ENCODE measurements around the gene KLHL8. TPM values are rescaled to one million over a fixed set of nuclear protein-coding genes. Genes with fewer than 3 reads are reported as not detected.

Gene KLHL8
- total RNA-seq, 2 experiments from 2014 or later, result 10.7 to 12.1 TPM

GRCh38 chr4:87193958-87194675 lies 26.3 kb downstream of the KLHL8 start:
- Mint-ChIP-seq H3K27me3 (ENCODE audit: low read depth) (no peaks in the 10 kb centered on the region), H3K27ac (no peak overlapping the region), H3K4me1 (ENCODE audit: low read depth) (peaks cover 21% of the 10 kb centered on the region), H3K4me3 (no peak overlapping the region), H3K9me3 (no peaks in the 10 kb centered on the region), H3K36me3 (ENCODE audit: low read depth) (peaks cover 5% of the 10 kb centered on the region)
- intact Hi-C loops (cut with micrococcal nuclease), result no loop called here
- CTCF ChIA-PET, result interaction anchor here (1.0 to 1.1 kb wide), 2 partner anchors 25 to 48 kb away, joined by 3 to 4 read pairs; no protein-coding TSS in a partner anchor
- no peak for DNase-seq

GRCh38 chr4:87192145-87192919 lies 28.1 kb downstream of the KLHL8 start:
- Mint-ChIP-seq H3K27me3 (ENCODE audit: low read depth) (no peaks in the 10 kb centered on the region), H3K4me1 (ENCODE audit: low read depth) (peaks cover 11% of the 10 kb centered on the region), H3K9me3 (no peaks in the 10 kb centered on the region), H3K4me3 (no peak overlapping the region), H3K36me3 (ENCODE audit: low read depth) (peaks cover 5% of the 10 kb centered on the region), H3K27ac (no peak overlapping the region)
- intact Hi-C loops (cut with micrococcal nuclease), result no loop called here
- CTCF ChIA-PET, result interaction anchor here (1.1 kb wide), 1 partner anchor 42 kb away, joined by 3 read pairs; no protein-coding TSS in a partner anchor
- no peak for DNase-seq

DNA sequence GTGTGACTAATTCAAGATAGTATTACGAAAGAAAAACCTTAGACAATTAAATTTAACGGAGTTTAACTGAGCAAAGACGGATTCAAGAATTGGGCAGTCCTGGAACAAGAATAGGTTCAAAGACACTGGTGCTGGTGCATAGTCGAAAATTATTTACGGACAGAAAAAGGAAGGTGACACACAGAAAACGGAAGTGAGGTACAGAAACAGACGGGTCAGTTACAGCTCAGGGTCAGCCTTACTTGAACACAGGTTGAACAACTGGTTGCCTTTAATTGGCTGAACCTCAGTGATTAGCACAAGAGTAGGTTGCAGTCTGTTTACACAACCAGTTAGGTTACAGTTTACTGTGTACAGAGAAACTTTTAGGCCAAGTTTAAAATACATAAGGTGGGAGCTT lies 31.5 kb downstream of the KLHL8 start:
- CTCF ChIA-PET, result interaction anchor here (0.6 kb wide), 1 partner anchor 31 kb away, joined by 3 read pairs; no protein-coding TSS in a partner anchor
- H3K4me3 Mint-ChIP-seq, result no peak overlapping the region
- DNase-seq, result no peak
- H3K9me3 Mint-ChIP-seq, result no peaks in the 10 kb centered on the region
- intact Hi-C loops (cut with micrococcal nuclease), result no loop called here
- H3K27me3 Mint-ChIP-seq (ENCODE audit: low read depth), result no peaks in the 10 kb centered on the region
- H3K27ac Mint-ChIP-seq, result no peak overlapping the region
- no peaks in the 10 kb centered on the region for H3K4me1 Mint-ChIP-seq (ENCODE audit: low read depth)
- H3K36me3 Mint-ChIP-seq (ENCODE audit: low read depth), result peaks cover 3% of the 10 kb centered on the region

GRCh38 chr4:87188048-87188447 lies 32.4 kb downstream of the KLHL8 start:
- Mint-ChIP-seq H3K9me3 (no peaks in the 10 kb centered on the region), H3K4me3 (no peak overlapping the region), H3K36me3 (ENCODE audit: low read depth) (peaks cover 4% of the 10 kb centered on the region), H3K27me3 (ENCODE audit: low read depth) (no peaks in the 10 kb centered on the region), H3K27ac (no peak overlapping the region), H3K4me1 (ENCODE audit: low read depth) (no peaks in the 10 kb centered on the region)
- no peak for DNase-seq
- intact Hi-C loops (cut with micrococcal nuclease), result no loop called here
- CTCF ChIA-PET, result no interaction called here

- no peak overlapping the region for H3K27ac Mint-ChIP-seq
- peaks cover 5% of the 10 kb centered on the region for H3K36me3 Mint-ChIP-seq (ENCODE audit: low read depth)
- H3K27me3 Mint-ChIP-seq (ENCODE audit: low read depth), result no peaks in the 10 kb centered on the region
- CTCF ChIA-PET, result no interaction called here
- DNase-seq, result no peak
- H3K4me1 Mint-ChIP-seq (ENCODE audit: low read depth), result no peaks in the 10 kb centered on the region
- H3K4me3 Mint-ChIP-seq, result no peak overlapping the region
- intact Hi-C loops (cut with micrococcal nuclease), result no loop called here
- H3K9me3 Mint-ChIP-seq, result no peaks in the 10 kb centered on the region
Measured at GRCh38 chr4:87185146-87185870, 35.1 kb downstream of the KLHL8 start.

- H3K27me3 Mint-ChIP-seq (ENCODE audit: low read depth), result no peaks in the 10 kb centered on the region
- intact Hi-C loops (cut with micrococcal nuclease), result no loop called here
- H3K9me3 Mint-ChIP-seq, result no peaks in the 10 kb centered on the region
- no peak overlapping the region for H3K27ac Mint-ChIP-seq
- no peak overlapping the region for H3K4me3 Mint-ChIP-seq
- no peaks in the 10 kb centered on the region for H3K4me1 Mint-ChIP-seq (ENCODE audit: low read depth)
- H3K36me3 Mint-ChIP-seq (ENCODE audit: low read depth), result peaks cover 9% of the 10 kb centered on the region
- DNase-seq, result no peak
- CTCF ChIA-PET, result interaction anchor here (0.7 kb wide), 1 partner anchor 36 kb away, joined by 3 read pairs; no protein-coding TSS in a partner anchor
Measured at GRCh38 chr4:87180767-87181166, 39.7 kb downstream of the KLHL8 start.

DNA sequence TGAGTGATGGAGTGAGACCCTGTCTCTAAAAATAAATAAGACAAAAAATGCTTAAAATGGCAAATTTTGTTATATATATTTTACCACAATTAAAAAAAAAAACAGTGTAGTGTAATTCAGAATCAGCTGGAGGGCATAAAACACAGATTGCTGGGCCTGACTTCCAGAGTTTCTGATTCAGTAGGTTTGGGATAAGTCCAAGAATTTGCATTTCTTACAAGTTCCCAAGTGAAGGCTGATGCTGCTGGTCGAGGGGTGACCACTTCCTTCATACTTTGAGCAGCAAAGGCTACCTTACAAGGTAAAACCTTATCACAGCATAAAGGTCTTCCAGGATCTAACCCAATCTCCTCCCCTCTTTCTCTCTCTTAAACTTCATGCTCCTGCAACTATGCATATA lies 40.7 kb downstream of the KLHL8 start:
- H3K36me3 Mint-ChIP-seq (ENCODE audit: low read depth), result peaks cover 9% of the 10 kb centered on the region
- no peak for DNase-seq
- peak overlapping the region; percentile 51 for H3K27ac Mint-ChIP-seq
- no peaks in the 10 kb centered on the region for H3K4me1 Mint-ChIP-seq (ENCODE audit: low read depth)
- H3K9me3 Mint-ChIP-seq, result no peaks in the 10 kb centered on the region
- CTCF ChIA-PET, result no interaction called here
- no peaks in the 10 kb centered on the region for H3K27me3 Mint-ChIP-seq (ENCODE audit: low read depth)
- intact Hi-C loops (cut with micrococcal nuclease), result no loop called here
- H3K4me3 Mint-ChIP-seq, result no peak overlapping the region

GRCh38 chr4:87174672-87175071 lies 45.7 kb downstream of the KLHL8 start:
- Mint-ChIP-seq H3K4me3 (no peak overlapping the region), H3K9me3 (no peaks in the 10 kb centered on the region), H3K4me1 (ENCODE audit: low read depth) (no peaks in the 10 kb centered on the region), H3K36me3 (ENCODE audit: low read depth) (peaks cover 7% of the 10 kb centered on the region), H3K27me3 (ENCODE audit: low read depth) (no peaks in the 10 kb centered on the region), H3K27ac (no peak overlapping the region)
- CTCF ChIA-PET, result no interaction called here
- DNase-seq, result no peak
- intact Hi-C loops (cut with micrococcal nuclease), result no loop called here

DNA sequence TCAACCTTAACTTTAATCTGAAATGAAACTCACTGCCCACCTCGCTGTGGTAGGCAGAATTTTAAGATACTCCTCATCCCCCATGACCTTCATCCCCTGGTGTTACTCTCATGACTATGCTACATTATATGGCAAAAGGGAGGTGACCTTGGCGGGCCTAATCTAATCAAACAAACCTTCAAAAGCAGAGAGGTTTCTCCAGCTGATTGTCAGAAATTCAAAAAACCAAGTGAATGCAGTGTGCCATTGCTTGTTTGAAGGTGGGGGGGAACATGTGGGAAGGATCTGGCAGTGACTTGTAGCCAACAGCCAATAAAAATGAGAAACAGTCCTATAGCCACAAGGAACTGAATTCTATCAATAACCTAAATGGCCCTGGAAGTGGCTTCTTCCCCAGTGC lies 48.5 kb downstream of the KLHL8 start:
- no peaks in the 10 kb centered on the region for H3K27me3 Mint-ChIP-seq (ENCODE audit: low read depth)
- no peak for DNase-seq
- H3K27ac Mint-ChIP-seq, result no peak overlapping the region
- H3K4me1 Mint-ChIP-seq (ENCODE audit: low read depth), result peaks cover under 1% of the 10 kb centered on the region
- peaks cover 3% of the 10 kb centered on the region for H3K36me3 Mint-ChIP-seq (ENCODE audit: low read depth)
- intact Hi-C loops (cut with micrococcal nuclease), result no loop called here
- CTCF ChIA-PET, result no interaction called here
- H3K9me3 Mint-ChIP-seq, result no peaks in the 10 kb centered on the region
- H3K4me3 Mint-ChIP-seq, result no peak overlapping the region

DNA sequence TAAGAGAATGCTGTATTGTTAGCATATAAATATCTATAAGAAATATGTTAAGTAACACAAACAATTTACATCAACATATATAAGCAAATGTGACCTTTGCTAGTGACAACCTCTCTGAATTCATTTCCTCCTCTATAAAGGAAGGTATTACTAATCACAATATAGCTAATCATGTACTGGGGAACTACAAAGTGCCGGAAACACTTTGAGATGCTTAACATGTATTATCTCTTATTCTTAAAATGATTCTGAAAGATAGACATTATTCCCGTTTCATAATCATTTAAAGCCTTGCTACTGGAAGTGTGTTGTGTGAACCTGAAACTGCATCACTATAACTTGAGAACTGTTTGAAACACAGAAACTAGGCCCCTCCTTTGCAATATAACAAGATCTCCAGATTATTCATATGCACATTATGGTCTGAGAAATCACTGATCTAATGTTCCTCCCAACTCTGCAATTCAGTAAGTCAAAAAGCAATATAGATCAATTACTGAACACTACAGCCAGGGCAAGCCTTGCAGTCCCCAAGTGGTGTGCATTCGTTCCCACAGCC lies 54.0 kb downstream of the KLHL8 start:
- H3K27ac Mint-ChIP-seq, result peak overlapping the region; percentile 26
- DNase-seq, result no peak
- no peaks in the 10 kb centered on the region for H3K27me3 Mint-ChIP-seq (ENCODE audit: low read depth)
- H3K9me3 Mint-ChIP-seq, result no peaks in the 10 kb centered on the region
- H3K36me3 Mint-ChIP-seq (ENCODE audit: low read depth), result peaks cover 3% of the 10 kb centered on the region
- H3K4me3 Mint-ChIP-seq, result no peak overlapping the region
- CTCF ChIA-PET, result no interaction called here
- peaks cover 8% of the 10 kb centered on the region for H3K4me1 Mint-ChIP-seq (ENCODE audit: low read depth)
- intact Hi-C loops (cut with micrococcal nuclease), result no loop called here

DNA sequence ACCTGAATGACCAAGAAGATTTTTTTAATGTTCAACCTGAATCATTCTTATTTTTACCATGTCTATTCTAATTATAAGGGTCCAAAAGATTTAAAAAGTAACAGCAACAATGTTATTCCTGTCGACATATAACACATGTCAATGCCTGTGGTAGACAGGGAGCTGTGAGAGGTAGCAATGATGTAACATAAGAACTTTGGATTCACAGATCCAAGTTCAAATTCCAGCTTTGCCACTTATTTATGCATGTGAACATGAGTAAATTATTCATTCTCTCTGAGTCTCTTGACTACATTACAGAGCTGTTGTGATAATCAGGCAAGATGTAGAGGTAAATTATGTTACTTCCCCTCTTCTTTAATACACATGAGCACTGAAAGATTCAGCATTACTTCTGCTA lies 54.5 kb downstream of the KLHL8 start:
- CTCF ChIA-PET, result interaction anchor here (0.5 kb wide), 1 partner anchor 58 kb away, joined by 5 read pairs; no protein-coding TSS in a partner anchor
- DNase-seq, result no peak
- intact Hi-C loops (cut with micrococcal nuclease), result no loop called here
- H3K4me3 Mint-ChIP-seq, result no peak overlapping the region
- peaks cover 3% of the 10 kb centered on the region for H3K36me3 Mint-ChIP-seq (ENCODE audit: low read depth)
- no peaks in the 10 kb centered on the region for H3K27me3 Mint-ChIP-seq (ENCODE audit: low read depth)
- H3K4me1 Mint-ChIP-seq (ENCODE audit: low read depth), result peaks cover 8% of the 10 kb centered on the region
- H3K27ac Mint-ChIP-seq, result no peak overlapping the region
- H3K9me3 Mint-ChIP-seq, result no peaks in the 10 kb centered on the region
